ENCODE measurements around the gene ACBD6. TPM values are rescaled to one million over a fixed set of nuclear protein-coding genes. Genes with fewer than 3 reads are reported as not detected.

ACBD6 gene
- total RNA-seq, 1 donor from 2014 or later, result 66.1 TPM

GRCh38 chr1:180238675-180239074, 263.7 kb downstream of the ACBD6 start:
- no peak for TF ChIP-seq CTCF (conservative IDR thresholded peaks at IDR 0.05; ENCODE audit: low read depth, low read length)
- no peak for DNase-seq (ENCODE audit: low read depth)
- H3K4me3 ChIP-seq (ENCODE audit: low read depth, low read length), result no peak overlapping the region

Other genes with a start within 250 kb of the ACBD6 start
- not detected in 2 replicates for gene OVAAL, start 56.4 kb upstream of the ACBD6 start, total RNA-seq
- gene XPR1, start 129.4 kb upstream of the ACBD6 start, total RNA-seq, result 16.5 and 18.6 TPM in 2 replicates

All from epithelial cell of proximal tubule (primary cell).